Glomerular endothelial cell (primary cell): ENCODE measurements around the gene SLC49A3. TPM values are rescaled to one million over a fixed set of nuclear protein-coding genes. Genes with fewer than 3 reads are reported as not detected.
"Not testable (repeated sequence)": the region's sequence is repeated elsewhere in the genome, so short reads cannot be mapped to it uniquely, and the experiment has no call there.

Experiments
- DNase-seq: peaks from one replicate; pipeline ENCODE4 v3.0.0-alpha.2; 2011; ENCODE audit warnings: low read depth, low spot score; ENCODE audit errors: extremely low read depth
- total RNA-seq: library from RNA; depleted of rRNA; stranded (reverse); fragments of >200 nt; gene quantifications from 2 replicates; pipeline ENCODE4 v1.2.3, GENCODE V29; 2015

The SLC49A3 gene
- total RNA-seq, 1 donor from 2014 or later, result 10.0 TPM

DNA sequence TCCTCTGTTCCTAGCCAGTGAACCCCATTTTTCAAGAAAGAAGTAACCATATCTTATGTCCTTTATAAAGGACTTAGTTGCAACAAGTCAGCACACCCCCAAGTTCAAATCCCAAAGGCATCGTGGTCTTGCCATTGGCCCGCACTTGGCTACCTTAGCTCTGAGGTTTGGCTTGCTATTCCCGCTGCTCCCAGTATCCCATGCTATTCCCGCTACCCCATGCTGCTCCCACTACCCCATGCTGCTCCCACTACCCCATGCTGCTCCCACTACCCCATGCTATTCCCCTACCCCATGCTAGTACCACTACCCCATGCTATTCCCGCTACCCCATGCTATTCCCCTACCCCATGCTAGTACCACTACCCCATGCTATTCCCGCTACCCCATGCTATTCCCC is 20.7 kb downstream of the SLC49A3 start:
- DNase-seq, result not testable (repeated sequence)

DNA sequence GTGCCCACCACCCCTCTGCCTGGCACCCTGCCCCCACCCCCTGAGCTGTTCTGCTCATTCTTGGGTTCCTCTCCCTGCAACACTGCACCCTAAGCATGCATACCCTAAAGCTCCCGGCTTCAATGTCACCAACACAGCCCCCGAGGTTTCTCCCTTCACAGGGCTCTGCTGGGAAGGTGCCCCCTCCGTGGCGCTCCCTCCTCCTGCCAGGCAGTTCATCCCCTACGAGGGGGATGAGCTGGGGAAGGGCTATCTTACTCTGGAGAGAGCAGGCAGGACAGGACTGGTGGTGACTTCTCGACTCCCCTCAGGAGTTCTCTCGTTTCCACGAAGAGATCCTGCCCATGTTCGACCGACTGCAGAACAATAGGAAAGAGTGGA is 21.4 kb downstream of the SLC49A3 start:
- no peak for DNase-seq

DNA sequence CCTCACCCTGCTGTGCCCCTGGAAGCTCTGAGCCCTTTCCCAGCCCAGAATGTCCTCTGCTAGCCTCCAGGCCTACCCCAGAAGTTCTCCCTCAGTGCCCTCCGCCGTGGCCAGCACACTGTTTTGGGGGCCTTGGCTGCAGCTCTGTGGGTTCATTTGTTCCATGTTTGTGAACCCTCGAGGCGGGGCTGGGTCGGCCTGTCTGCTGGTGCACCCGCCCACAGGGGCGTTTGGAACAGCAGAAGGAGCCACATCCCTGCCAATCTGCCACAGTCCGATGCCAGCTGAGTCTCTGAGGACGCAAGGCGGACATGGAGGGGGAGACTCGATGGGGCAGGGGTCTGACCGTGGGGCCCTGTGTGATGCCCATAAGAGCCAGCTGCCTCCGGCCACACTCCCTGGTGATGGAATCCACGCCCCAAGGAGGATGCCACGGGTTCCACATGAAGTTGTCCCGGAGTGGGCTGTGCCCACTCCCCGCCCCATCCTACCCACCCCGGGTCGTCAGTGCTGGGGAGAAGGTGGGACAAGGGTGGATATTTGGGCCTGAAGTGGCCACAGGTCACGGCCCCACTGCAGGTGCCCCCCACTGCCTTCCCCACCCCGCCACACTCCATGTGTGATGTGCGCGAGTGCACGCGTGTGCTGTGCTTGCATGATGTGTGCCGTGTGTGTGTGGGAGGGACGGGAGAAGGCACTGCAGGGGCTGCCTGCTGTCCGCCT is 22.0 kb downstream of the SLC49A3 start:
- no peak for DNase-seq

DNA sequence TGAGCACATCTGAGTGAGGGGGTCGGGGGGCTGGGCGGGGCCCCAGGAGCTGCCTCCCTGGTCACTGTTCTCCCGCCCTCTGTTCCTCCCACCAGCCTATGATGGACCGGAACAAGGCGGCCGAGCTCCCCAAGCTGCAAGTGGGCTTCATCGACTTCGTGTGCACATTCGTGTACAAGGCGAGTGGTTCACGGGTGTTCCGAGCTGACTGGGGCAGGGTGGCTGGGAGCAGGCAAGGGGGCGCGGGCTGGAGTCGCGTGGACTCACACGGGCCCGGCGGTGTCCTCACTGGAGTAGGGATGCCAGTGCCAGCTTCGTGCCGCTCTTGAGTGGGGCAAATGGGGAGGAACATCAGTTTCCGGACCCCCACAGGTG is 22.5 kb downstream of the SLC49A3 start:
- DNase-seq, result no peak

DNA sequence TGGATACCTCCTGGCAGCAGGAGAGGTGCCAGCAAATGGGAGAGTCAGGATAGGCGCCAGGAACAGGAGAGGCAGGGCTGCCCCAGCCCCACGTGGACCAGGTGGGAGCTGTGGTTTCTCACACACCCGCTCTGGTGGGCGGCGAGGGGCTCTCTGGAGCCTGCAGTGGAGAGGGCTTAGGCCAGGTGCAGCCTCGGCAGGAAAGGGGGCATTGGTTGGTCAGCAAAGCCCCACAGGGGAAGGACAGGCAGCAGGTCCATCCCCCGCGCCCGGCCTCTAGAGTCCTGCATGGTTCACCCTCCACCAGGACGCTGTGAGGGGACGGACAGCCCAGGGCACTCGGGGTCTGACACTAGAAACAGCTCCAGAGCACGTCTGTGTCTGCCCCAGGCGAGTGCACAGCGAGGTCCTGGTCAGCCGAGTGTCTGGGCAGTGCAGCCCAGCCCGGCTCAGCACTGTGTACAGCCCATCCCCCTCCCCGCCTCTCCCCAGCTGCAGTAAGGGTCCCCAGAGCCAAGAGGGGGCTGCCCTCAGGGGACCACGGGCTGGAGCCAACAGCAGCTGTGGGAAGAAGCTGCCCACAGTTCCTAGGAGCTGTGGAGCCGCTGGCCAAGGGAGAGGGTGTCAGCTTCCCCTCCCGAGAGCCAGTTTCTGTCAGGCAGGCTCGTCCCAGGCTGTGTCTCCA is 23.1 kb downstream of the SLC49A3 start:
- no peak for DNase-seq

DNA sequence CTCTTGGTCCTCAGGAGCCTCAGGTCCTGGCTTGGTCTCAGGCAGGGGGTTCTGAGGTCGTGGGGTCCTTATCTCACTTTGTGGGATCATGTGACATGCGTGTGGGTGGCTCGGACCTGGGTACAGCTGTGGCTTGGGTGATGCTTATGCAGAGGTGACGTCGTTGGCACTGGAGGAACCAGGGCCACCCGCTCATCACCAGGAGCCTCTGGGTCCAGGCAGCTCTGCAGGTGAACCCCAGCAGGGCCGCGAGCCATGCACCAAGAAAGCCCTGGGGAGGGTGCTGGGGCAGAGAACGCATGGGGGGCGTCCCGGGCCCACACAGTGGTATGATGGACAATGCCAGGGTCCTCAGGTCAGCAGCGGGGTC is 23.6 kb downstream of the SLC49A3 start:
- DNase-seq, result no peak

DNA sequence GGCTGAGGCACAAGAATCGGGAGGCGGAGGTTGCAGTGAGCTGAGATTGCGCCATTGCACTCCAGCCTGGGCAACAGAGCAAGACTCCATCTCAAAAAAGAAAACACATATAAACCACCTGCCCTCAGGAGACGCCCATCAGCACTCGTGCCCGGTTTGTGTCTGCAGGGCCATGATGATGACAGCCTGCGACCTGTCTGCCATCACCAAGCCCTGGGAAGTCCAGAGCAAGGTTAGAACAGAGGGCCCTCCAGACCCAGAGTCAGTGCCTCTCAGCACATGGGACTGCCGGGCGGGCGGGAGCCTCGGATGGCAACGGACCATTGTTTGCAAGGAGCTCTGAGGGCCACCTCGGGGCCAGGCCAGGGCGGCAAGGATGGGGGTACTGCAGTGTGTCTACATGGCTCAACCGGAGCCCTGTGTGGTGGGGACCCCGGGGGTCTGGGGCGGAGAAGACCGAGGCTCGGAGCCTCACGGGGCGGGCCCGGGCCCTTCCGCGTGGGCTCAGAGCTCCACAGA is 24.2 kb downstream of the SLC49A3 start:
- no peak for DNase-seq

DNA sequence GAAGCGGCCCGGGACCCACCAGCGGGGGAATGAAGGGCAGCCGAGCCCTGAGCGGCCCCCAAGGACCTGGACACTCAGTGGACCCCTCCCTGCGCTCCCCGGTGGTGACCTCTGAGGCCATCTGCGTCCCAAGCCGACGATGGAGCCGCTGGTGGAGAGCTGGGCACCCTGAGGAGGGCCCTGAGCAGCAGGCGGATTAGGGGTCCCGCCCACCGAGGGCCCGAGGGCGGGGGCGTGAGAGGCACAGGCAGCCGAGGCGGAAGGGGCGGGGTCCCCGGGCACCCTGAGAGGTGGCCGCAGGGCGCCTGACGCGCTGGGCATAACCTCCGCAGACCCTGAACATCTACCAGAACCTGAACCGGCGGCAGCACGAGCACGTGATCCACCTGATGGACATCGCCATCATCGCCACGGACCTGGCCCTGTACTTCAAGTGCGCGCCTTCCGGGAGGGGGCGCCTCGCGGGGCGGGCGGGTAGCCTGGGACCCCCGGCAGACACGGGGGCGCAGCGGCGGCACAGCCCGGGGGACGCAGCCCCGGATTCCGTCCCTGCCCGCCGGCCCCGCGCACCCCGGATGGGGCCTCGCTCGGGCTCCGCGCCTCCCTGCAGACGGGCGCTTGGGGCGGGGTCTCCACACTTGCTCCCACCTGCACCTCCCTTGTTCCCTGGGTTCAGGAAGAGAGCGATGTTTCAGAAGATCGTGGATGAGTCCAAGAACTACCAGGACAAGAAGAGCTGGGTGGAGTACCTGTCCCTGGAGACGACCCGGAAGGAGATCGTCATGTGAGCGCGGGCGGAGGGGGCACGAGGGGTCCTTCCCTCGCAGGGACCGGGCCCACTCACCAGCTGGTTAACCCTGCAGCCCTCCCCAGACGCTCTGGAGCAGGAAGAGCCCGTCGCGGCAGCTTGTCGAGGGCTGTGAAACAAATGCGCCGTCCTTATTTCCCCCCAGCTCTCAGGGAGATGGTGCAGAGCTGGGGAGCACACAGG is 25.2 kb downstream of the SLC49A3 start:
- DNase-seq, result no peak

DNA sequence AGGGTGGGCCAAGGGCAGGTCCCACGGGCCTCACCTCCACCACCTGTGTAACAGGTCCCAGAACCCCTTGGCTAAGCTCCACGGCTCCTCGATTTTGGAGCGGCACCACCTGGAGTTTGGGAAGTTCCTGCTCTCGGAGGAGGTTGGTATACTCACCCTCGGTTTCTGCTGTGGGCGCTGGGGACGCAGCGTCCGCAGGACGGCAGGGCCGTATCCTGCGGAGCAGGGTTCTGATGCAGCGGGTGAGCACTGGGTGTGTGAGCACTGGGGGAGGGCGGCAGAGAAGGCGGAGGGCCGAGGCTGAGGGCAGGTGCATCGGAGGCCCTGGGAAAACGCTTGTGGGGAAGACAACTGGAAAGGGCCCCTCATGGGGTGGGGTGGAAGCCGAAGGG is 25.9 kb downstream of the SLC49A3 start:
- DNase-seq, result no peak

DNA sequence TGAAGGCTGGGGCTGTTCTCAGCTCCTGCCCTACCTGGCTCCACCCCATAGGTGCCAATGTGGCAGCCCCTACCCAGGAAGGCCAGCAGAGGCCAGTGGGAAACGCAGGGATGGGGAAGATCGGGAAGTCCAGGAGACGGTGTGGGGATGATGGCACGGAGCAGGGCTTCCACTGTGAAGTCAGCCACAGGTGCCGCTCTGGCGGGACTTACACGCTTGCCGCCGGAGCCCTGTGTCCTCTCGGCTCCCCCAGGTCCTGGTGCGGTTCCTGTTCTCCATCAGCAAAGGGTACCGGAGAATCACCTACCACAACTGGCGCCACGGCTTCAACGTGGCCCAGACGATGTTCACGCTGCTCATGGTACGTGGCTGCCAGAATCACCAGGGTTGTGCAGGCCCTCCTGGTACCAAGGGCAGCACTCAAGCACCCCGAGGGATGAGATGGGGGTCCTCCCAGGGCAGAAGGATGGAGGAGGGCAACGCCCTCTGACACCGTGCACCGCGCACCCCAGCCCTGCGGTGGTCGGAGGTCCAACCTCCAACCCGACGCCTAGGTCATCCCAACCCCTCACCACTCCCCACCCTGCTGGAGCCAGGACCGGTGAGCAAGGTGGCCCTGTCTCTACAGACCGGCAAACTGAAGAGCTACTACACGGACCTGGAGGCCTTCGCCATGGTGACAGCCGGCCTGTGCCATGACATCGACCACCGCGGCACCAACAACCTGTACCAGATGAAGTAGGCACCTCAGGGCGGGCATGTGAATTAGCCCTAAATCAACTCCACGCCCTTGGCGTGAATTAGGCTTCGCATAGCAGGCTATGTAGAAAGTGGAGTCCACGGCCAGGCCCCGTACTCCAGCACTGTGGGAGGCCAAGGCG is 26.8 kb downstream of the SLC49A3 start:
- no peak for DNase-seq

DNA sequence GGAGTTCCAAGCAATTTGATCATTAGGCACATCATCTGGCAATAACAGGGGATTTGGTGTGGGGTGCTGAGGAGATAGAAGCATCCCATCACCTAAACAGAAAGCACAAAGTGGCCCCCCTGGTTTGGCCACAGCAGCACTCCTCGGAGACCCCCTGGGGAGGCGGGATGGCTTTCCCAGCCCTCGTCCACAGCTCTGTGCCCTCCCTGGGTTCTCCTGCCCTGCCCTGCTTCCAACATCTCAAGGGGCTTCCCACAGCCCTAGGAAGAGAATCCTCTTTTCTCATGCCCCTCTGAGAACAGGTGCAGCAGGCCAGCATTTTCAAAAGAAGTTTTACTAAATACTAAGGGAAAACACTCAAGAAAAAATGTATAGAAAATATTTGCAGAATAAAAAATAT is 27.7 kb downstream of the SLC49A3 start:
- DNase-seq, result no peak

DNA sequence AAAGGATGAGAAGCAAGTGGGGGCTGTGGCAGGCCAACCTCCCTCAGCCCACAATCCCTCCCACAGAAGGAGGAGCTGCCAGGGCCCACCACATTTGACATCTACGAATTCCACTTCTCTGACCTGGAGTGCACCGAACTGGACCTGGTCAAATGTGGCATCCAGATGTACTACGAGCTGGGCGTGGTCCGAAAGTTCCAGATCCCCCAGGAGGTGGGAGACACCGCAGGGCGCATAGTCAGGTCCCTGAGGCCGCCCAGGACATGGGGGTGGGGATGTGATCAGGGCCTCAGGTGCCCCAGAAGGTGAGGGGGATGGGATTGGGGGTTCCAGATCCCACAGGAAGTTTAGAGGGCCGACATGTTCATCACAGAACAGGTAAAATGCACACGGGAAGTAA is 28.6 kb downstream of the SLC49A3 start:
- no peak for DNase-seq

DNA sequence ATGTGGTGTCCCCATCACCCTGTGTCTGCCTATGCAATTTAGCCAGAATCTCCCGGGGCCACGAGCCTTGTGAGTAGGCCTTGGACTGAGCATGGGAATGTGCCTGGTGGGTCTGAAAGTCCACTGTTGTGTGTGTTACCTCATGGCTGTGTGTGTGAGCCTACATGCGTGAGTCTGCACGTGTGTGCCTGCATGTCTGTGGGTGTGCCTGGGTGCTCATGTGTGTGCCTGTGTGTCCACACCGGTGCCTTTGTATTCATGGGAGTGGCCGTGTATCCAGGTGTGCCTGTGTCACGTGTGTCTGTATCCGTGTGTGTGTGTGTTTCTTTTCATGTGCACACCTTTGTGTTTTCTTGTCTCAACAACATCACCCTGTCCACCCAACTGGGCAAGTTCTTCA is 29.1 kb downstream of the SLC49A3 start:
- no peak for DNase-seq

DNA sequence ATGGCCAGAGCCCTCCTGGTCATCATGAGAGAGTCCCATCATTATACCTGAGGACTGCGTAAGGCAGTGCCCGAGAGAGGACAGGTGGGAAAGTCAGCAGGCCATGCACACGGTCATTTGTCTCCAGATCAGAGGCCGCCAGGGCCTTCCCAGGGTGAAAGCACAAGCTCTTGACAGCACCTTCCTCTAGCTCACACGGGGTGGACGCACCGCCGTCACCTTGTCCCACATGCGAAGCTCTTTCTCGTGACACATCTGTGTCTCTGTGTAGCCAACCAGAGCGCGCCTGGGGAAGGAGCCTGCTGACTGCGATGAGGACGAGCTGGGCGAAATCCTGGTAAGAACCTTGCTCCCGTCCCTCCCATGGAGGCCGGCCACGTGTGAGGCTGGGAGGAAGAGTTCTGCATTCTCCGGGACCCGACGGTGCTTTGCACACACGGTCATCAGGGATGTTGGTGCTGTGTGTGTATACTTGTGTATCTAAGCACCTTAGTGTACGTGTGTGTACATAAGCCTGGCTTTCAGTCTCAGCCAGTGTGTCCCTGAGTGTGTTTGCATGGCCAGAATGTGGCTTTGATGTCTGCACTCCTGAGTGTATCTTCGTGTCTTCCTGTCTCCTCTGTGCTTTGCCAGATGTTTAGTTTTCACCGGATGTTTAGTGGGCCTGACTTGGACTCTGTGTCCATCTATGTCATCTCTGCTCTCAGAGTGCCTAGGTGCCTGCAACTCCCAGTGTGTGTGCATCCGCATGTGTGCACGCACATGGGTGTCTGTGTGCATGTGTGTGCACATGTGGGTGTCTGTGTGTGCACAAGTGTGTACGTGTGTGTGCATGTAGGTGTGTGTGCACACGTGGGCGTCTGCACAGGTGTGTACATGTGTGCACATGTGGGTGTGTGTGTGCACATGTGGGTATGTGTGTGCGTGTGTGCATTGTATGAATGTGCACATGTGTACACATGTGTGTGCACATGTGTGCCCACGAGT is 30.0 kb downstream of the SLC49A3 start:
- no peak for DNase-seq

DNA sequence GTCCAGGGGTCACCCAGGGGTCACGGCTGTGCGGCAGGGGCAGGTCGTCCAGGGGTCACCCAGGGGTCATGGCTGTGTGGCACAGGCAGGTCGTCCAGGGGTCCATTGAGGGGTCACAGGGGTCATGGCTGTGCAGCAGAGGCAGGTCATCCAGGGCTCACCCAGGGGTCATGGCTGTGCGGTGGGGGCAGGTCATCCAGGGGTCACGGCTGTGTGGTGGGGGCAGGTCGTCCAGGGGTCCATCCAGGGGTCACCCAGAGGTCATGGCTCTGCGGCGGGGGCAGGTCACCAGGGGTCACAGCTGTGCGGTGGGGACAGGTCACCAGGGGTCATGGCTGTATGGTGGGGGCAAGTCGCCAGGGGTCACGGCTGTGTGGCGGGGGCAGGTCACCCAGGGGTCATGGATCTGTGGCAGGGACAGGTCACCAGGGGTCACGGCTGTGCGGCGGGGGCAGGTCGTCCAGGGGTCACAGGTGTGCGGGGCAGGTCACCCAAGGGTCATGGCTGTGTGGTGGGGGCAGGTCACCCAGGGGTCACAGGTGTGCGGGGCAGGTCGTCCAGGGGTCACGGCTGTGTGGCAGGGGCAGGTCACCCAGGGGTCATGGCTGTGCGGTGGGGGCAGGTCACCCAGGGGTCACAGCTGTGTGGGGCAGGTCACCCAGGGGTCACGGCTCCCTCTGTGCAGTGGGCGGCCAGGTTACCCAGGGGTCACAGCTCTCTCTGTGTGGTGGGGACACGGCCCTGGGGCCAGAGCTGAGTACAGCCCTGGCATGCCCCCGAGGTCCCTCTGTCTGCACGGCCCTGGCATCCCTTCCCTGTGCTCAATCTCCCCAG is 30.9 kb downstream of the SLC49A3 start:
- no peak for DNase-seq

DNA sequence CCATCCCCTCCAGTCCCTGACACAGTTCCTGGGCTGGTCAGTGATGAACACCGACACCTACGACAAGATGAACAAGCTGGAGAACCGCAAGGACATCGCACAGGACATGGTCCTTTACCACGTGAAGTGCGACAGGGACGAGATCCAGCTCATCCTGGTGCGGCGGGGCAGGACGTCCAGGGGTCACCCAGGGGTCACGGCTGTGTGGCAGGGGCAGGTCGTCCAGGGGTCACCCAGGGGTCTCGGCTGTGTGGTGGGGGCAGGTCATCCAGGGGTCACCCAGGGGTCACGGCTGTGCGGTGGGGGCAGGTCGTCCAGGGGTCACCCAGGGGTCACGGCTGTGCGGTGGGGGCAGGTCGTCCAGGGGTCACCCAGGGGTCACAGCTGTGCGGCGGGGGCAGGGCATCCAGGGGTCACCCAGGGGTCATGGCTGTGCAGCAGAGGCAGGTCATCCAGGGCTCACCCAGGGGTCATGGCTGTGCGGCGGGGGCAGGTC is 31.6 kb downstream of the SLC49A3 start:
- DNase-seq, result no peak

DNA sequence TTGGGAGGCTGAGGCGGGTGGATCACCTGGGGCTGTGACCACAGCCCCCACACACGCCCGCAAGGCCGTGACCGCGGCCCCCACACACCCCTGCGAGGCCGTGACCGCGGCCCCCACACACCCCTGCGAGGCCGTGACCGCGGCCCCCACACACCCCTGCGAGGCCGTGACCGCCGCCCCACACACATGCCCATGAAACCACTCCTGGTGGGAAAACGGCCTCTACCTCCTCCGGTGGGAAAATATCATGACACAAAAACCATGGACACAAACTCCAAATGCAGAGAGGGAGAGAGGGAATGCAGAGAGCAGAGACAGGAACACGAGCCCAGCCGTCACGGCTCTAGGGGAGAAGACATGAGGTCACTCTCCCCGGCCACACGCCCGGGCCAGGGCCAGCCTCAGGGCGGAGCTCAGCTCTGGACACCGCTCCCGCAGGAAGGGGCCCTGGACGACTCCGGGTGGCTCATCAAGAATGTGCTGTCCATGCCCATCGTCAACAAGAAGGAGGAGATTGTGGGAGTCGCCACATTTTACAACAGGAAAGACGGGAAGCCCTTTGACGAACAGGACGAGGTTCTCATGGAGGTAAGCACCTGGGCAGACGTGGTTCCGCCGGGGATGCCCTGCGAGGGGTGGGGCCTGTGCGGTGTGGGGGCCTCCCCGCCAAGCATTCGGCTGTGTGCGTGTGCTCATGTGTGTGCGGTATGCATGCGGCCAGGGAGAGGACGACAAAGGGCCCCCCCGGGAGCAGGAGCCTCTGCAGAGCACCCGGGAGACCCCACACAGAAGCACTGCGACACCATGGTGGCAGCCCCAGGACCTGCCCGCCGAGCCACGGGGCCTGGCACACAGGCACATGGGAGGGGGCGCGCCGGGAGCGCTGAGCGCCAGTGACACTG is 32.3 kb downstream of the SLC49A3 start:
- DNase-seq, result no peak
